HG02840 (cell line): Measurements from ENCODE around the gene ZNF185.

ENCODE experiments used
- ATAC-seq: cut with Tn5 transposase; IDR thresholded peaks from one replicate; pipeline ENCODE4 v1.9.1; 2021; ENCODE audit warnings: mild to moderate bottlenecking, moderate library complexity, moderate number of reproducible peaks; ENCODE audit not compliant: unreplicated experiment, low FRiP score

The ZNF185 gene

GRCh38 chrX:152945021-152945979 lies 47.4 kb downstream of the ZNF185 start:
- no peak for ATAC-seq

GRCh38 chrX:152946681-152947080 lies 48.8 kb downstream of the ZNF185 start:
- ATAC-seq: no peak
